GM18519 (cell line): Measurements from ENCODE around the gene ITM2B.
A peak's percentile ranks its signal among the peaks of the same experiment; 100 is the strongest.

Experiments used
- ATAC-seq: cut with Tn5 transposase; IDR thresholded peaks from one replicate; pipeline ENCODE4 v1.9.1; 2021; ENCODE audit warnings: mild to moderate bottlenecking, moderate library complexity; ENCODE audit not compliant: unreplicated experiment, low FRiP score

ITM2B gene

GRCh38 chr13:48302871-48303358 is 69.9 kb downstream of the ITM2B start:
- ATAC-seq = no peak

- peak; percentile 60 for ATAC-seq
Observed at GRCh38 chr13:48303359-48304142, 70.5 kb downstream of the ITM2B start, which contains the start of gene RB1. Gene RB1 (plus strand): TSS chr13:48303751. CDS start chr13:48303913, 162 bp downstream.

- ATAC-seq = peak; percentile 68
Observed at GRCh38 chr13:48304143-48304876, 71.3 kb downstream of the ITM2B start.

GRCh38 chr13:48311223-48311622 is 78.2 kb downstream of the ITM2B start:
- ATAC-seq = no peak

GRCh38 chr13:48315969-48316650 is 83.1 kb downstream of the ITM2B start:
- ATAC-seq = no peak

- ATAC-seq = no peak
Observed at GRCh38 chr13:48316826-48317510, 84.0 kb downstream of the ITM2B start.

GRCh38 chr13:48317511-48318376 is 84.7 kb downstream of the ITM2B start:
- no peak for ATAC-seq

GRCh38 chr13:48318377-48318811 is 85.4 kb downstream of the ITM2B start:
- no peak for ATAC-seq

GRCh38 chr13:48318821-48319511 is 86.0 kb downstream of the ITM2B start:
- no peak for ATAC-seq
